NCI-H1092 treated with DMSO at 0.1 percent for 48 hours (cell line): ENCODE results near the gene ABI3BP.

ENCODE experiments used
- DNase-seq: peaks from one replicate; lab custom pipeline; 2025; lab: John Stamatoyannopoulos, UW

The ABI3BP gene

GRCh38 chr3:100769693-100770092, 223.5 kb downstream of the ABI3BP start:
- no peak for DNase-seq

- no peak for DNase-seq
Observed at GRCh38 chr3:100766069-100766468, 227.2 kb downstream of the ABI3BP start.

GRCh38 chr3:100765437-100765975, 227.7 kb downstream of the ABI3BP start:
- DNase-seq = no peak

- DNase-seq = no peak
Observed at GRCh38 chr3:100761951-100762350, 231.3 kb downstream of the ABI3BP start.

- DNase-seq = no peak
Observed at GRCh38 chr3:100761211-100761942, 231.8 kb downstream of the ABI3BP start.

- no peak for DNase-seq
Observed at GRCh38 chr3:100760377-100760776, 232.8 kb downstream of the ABI3BP start.

GRCh38 chr3:100759950-100760349, 233.3 kb downstream of the ABI3BP start:
- no peak for DNase-seq

GRCh38 chr3:100759159-100759558, 234.1 kb downstream of the ABI3BP start:
- DNase-seq = no peak

GRCh38 chr3:100756441-100756840, 236.8 kb downstream of the ABI3BP start:
- no peak for DNase-seq

GRCh38 chr3:100754563-100755334, 238.5 kb downstream of the ABI3BP start:
- no peak for DNase-seq

GRCh38 chr3:100753846-100754245, 239.4 kb downstream of the ABI3BP start:
- DNase-seq = no peak

GRCh38 chr3:100748967-100749366, 244.3 kb downstream of the ABI3BP start:
- no peak for DNase-seq

- DNase-seq = no peak
Observed at GRCh38 chr3:100748220-100748619, 245.0 kb downstream of the ABI3BP start.

GRCh38 chr3:100746092-100746491, 247.1 kb downstream of the ABI3BP start:
- no peak for DNase-seq

GRCh38 chr3:100745617-100746016, 247.6 kb downstream of the ABI3BP start:
- DNase-seq = no peak

- DNase-seq = no peak
Observed at GRCh38 chr3:100744671-100745070, 248.6 kb downstream of the ABI3BP start.

- no peak for DNase-seq
Observed at GRCh38 chr3:100743535-100743934, 249.7 kb downstream of the ABI3BP start.

- no peak for DNase-seq
Observed at GRCh38 chr3:100740207-100740606, 253.0 kb downstream of the ABI3BP start.

GRCh38 chr3:100737334-100737733, 255.9 kb downstream of the ABI3BP start:
- no peak for DNase-seq

GRCh38 chr3:100732435-100732834, 260.8 kb downstream of the ABI3BP start:
- no peak for DNase-seq

GRCh38 chr3:100730524-100730923, 262.7 kb downstream of the ABI3BP start:
- DNase-seq = no peak

- DNase-seq = no peak
Observed at GRCh38 chr3:100726706-100727105, 266.5 kb downstream of the ABI3BP start.

- no peak for DNase-seq
Observed at GRCh38 chr3:100725935-100726513, 267.2 kb downstream of the ABI3BP start.
